ENCODE results near the gene OSBPL8.

OSBPL8 gene

DNA sequence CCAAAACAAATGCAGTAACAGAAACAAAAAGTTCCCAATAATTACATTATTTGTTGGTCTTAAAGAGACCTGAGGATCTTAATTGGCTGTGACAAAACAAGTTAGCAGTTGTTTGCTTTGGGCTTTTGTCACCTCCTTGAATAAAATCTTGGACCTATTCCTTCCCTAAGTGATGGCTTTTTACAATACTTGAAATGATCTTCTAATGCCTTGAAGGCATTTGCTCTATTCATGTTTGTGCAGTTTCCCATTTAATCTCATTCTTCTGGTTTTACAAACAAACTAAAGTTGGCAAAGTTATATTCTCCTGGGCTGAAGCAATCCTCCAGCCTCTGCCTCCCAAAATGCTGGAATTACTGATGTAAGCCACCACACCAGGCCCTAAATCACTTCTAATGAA, 98.8 kb downstream of the OSBPL8 start:
- DNase-seq: no peak

DNA sequence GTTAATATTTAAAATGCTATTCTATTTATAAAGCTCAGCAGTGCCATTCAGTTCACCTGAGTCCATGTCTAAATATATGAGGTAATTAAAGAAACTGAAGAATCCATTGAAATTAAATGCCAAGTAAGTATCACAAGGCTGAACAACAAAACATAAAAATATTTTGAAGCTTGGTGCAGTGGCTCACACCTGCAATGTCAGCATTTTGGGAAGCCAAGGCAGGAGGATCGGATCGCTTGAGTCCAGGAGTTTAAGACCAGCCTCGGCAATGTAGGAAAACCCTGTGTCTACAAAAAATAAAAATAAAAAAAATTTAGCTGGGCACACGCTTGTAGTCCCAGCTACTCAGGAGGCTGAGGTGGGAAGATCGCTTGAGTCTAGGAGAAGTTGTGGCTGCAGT, 101.8 kb downstream of the OSBPL8 start:
- DNase-seq: no peak

DNA sequence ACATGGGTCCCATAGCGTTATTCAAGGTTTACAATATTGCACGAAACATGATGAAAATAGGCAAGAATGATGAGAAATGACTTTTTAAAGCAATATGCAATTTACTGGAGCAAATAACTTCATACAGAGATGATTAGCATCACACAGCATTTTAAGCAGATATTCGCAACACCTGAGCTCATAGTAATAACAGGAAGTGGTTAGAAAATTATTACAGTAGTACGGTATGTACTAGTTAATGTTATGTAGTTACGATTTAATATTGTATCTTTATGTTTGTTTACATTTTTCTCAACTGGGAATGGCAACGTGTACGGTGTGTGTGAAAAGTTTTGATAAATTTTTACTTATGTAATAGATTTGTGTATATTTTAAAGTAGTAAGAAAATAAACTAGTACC, 102.6 kb downstream of the OSBPL8 start:
- no peak for DNase-seq

DNA sequence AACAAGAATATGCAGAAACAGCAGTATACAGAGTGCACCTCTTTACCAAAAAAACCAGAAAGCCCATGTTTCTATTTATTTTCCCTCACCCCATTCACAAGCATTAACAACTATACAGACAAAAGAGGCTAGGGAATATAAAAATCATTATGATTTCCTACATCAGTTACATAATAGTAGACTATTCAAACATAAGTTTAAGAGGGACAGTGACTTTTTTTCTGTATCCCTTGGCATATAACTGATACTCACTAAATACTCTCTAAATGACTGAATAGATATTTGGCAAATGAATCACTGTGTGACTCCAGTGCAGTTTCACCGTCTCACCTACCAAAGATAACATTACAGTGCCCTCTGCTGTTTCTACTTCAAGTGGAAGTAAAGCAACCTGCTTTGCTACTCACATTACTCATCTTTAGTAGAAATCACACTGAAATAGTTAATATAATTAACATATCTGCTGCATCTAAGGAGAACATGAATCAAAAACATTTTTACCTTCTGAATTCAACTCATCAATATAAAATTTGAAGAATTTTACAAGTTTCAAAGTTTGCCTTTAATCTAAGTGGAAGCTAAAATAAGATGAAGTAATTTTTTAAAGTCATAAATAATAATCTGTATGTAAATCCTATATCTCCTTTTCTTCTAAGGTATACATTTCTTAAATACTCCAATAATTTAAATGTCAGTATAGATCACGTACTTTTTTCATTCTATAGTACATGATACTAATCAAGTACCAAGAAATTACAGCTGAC, 103.8 kb downstream of the OSBPL8 start:
- DNase-seq: peak in 1 of 2 experiments; percentile 19

DNA sequence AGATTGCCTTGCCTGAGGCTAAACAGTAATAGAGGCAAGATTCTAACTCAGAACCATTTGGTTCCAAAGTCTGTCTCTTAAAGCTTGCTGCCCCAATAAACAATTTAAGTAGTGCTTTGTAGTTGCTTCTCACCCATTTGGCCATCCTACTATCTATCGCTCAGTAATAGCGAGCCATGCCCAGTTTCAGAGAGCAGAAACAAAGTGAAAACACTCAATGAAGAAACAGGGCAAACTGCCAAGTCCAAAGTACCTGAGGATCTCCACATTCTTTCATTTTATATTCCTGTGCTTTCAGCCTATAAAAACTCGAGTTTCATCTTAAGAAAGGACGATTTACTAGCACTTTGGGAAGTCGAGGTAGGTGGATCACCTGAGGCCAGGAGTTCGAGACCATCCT, 108.0 kb downstream of the OSBPL8 start:
- DNase-seq: no peak

DNA sequence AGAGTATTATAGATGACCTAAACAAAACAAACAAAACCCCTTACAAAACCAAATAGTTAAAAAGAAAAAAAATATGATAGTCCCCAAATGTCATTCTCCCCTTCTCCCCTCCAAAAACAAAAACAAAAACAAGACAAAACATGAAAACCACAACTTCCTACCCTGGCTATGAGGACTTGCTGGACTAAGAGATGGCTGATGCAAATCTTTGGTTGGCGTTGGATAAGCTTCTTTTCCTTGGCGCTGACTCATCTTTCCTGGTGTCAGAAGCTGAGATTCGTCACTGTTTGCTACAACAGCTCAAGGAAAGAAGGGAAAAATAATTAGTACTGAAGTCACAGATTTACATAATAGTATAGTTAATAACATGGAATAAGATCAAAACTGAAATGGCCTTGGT, 108.9 kb downstream of the OSBPL8 start:
- DNase-seq: no peak

DNA sequence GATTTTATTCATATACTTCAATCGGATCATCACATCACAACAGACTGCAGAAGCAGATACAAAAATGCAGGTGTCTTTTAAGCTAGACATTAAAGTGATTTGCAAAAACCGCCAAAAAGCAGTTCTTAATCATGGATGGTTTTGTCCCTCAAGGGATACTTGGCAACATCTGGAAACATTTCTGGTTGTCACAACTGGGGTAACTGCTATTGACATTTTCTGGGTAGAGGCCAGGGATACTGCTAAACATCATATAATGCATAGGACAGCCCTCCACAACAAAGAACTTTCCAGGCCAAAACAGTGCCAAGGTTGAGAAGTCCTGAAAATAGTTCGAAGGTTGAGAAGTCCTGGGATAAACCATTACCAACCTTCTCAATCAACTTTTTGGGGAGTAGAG, 109.6 kb downstream of the OSBPL8 start:
- no peak for DNase-seq

DNA sequence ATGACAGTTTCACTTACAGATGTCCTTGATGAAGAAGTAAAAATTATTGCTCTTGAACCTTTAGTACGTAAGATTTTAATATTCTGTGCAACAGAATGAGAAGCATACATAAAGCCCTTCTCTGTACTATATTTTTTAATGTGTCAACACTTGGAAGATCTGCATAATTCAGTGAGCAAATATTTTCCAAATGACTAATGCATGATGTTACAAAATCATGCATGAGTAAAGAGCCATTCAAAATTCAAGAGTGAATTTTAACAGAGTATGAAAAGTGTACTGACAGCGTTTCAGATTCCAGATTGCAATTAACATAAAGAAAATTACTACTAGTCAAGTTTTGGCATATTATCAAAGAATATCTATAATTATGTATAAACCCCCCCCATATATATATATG, 110.0 kb downstream of the OSBPL8 start:
- no peak for DNase-seq

DNA sequence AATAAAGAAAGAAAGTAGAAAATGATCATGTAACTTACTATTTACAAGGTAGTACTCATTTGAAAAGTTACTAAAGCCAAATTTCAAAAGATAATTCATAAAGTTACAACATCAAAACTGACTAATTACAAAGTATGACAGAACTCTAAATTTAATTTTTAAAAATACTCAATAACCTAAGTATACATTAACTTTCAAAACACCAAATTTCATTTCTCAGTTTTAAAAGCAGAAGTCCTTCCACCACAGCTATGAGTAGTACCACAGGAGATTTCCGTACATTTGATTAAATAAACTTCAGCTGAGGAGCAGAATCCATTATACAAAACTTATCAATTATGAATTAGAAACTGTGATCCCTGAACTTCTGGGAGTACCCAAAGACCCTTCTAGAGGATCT, 110.6 kb downstream of the OSBPL8 start:
- no peak for DNase-seq

DNA sequence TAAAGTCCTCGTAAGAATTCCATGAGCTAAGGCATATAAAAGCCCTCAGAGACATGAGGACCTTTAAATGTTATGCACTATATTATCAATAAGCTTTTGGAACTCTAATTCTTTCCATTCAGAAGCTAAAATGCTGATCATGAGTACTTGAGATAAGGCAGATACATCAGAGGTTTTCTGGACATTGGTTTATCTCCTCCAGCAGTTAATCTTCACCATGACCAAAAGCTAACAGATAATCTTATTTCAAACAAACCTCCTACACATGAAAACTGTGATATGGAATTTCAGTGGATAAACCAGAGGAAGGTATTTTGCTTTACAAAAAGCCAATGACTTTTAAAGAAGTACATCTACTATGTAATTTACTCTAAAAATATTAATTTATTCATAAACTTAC, 113.5 kb downstream of the OSBPL8 start:
- DNase-seq: no peak

DNA sequence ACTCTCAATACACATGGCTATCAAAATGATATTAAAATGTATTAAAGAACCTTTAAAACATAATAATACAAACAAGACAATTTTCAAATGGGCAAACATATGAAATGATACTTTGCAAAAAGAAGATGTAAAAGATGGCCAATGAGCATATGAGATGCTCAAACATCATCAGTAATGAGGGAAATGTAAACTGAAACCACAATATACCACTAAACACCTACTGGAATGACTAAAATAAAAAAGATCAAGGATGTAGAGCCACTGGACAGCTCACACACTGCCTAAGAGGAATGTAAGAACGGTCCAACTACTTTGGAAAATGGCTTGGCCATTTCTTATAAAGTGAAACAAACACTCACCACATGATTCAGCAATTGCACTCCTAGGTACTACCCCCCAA, 114.1 kb downstream of the OSBPL8 start:
- DNase-seq: no peak

DNA sequence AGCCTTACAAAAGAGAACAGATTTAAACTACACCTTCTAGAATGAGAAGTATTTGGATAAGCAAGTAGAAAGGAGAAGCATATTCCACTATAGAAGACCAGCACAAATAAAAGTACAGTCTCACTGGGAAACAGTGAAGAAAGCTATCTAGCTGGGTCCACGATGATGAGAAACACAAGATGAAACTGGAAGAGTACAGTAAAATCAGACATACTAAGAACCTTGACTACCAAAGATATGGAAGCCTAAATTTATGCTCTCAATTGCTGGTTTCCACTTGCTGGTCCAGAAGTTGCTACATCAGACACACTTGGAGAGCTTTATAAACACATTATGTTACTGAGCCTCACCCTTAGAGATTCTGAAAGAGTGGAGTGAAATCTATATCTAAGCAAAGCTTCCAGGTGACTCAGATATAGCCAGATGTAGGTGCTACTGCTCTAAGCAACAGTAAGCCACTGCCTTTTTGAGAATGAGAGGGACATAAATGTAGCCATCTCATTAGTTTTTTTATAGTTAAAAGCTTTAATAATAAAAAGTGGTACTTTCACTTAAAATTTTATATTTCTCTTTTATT, 115.1 kb downstream of the OSBPL8 start:
- DNase-seq: no peak

DNA sequence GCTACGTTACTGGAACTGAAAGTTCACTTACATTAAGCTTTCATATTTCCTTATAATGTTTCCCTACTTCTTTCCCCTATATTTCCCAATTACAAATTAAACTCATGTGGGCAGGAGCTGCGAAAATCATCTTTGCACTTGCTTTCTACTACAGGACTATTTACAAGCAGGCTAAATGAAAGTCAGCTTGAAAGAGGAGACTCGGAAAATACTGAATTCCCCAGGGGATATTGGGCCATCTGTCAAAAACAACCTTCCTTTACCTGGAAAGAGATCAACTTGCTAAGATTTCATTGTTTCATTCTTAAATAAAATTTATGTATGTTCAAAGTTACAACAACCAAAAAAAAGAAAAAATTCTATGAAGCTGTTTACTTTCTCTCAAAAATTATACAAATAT, 118.6 kb downstream of the OSBPL8 start:
- DNase-seq: no peak

DNA sequence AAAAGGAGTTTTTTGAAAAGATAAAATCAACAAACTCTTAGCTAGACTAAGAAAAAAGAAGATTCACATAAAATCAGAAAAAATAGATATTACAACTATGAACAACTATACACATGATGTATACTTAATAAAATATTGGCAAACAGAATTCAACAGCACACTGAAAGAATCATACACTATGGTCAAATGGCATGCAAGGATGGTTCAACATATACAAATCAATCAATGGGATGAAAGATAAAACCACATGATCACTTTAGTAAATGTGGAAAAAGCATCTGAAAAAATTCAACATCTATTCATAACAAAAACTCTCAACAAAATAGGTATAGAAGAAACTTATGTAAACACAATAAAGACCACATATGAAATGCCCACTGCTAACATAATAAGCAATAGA, 126.8 kb downstream of the OSBPL8 start:
- no peak for DNase-seq

DNA sequence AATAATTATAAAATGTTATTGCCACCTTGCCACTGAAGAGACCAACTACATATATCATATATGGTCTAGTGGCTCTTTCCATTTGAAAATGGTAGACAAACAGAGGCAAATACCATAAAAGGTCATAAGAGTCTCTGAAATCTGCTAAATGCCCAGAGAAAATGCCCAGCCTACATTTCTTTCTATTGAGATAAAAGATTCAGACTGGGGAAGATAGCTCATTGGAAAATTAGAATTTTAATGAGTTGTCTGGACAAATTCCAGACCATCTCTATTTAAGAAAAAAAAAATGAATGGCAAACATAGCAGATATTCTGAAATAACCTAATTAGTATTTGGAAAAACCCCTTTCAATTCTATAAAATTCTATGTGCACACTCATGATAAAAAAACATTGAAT, 131.5 kb downstream of the OSBPL8 start:
- DNase-seq: no peak

DNA sequence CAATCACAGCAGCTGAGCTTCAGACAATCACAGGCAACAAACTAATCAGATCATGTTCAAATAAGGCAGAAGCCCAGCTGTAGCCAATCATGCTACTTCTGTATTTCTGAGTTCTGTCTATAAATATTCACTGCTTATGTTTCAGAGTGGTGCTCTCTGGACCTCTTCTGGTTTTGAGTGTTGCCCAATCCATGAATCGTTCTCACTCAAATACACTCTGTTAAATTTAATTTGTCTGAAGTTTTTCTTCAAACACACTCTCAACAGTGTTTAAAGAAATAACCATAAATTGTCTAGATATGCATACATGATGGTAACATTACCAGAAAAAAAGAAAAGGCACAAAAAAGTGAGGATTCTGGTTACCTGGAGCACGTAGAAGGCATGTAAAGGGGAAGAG, 133.4 kb downstream of the OSBPL8 start:
- no peak for DNase-seq

DNA sequence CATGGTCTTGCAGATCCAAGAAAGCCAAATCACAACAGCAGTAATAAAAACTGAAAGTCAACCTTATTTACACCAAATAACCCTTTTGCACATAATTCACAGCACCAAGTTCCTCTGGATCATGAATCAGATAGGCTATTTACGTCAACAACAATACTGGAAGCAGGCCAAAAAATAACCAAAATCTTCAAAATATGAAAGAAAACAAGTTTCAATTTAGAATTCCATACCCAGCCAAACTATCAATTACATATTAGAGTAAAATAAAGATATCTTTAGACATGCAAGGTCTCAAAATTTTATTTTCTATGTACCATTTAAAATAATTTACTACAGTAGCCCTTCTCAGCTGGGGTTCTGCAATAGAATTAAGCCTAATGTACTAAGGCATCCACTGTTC, 134.6 kb downstream of the OSBPL8 start:
- DNase-seq: no peak

DNA sequence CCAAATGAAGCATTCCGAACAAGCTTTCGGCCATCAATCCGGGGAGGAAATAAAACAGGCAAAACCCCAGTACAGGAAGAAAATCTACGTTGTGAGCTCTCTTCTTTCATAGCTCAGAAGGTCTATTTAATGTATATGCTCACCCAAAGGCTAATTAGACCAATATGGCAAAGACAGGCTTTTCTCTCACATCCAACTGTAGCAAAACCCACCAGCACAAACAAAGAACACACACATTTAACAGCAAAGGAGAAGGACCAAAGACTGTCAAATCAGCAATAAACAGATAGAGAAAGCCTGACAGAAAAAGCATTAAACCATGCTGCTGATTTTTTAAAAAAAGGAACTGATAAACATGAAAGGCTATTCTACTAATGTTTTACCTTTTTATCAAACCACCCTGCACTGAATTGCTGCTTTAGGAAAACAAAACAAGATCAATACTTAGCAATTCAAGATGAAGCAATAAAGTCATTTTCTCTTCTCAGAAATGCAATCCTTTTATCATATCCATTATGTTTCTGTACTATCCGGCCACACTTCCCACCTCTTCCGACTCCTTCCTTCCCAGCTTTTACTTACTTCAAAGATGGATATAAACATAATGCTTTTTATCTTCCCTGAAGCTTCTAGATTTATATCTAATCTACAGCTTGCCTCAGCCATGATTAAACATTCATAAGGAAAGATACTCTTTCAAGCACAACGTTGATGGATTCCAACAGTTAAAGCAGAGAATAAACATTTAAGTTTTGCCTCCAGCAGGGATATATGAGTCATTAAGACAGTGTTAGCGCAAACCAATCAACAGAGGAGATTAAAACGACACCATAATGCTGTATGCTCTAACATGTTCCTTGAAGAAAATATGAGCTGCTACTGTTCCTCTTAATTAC, 136.8 kb downstream of the OSBPL8 start:
- DNase-seq: no peak

DNA sequence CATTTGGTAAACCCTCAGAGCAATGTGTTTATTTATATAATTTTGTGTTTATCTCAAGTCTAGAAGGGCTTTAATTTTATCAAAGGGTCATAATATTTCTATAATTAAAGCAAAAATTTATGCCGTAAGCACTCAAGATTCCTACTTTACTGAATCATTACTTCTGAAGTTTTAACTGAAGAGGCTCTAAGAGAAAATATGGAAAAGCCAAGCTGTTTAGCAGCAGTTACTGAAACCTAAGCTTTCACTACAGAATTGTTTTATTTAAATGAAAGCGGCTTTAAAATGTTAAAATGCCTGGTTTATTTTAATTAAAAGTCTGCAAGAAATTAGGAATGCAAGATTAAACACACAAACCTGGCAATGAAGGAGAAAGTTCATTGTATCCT, 137.4 kb downstream of the OSBPL8 start:
- no peak for DNase-seq

DNA sequence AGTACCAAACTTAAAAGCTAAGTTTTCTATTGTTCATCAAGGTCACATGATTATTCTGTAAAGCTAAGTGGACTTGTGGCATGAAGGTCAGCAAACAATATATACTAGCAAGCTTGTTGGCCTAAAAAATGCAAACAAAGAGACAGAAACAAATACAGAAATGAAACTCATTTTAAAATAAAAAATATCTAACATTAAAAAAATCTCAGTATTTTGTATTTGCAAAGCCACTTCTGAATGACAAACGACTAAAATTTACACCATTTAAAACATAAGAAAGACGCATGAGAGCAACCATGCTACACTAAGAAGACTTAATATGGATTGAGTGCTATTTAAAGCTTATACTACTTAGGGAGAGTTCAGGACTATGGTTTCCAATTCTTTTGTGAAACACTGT, 138.5 kb downstream of the OSBPL8 start:
- no peak for DNase-seq

DNA sequence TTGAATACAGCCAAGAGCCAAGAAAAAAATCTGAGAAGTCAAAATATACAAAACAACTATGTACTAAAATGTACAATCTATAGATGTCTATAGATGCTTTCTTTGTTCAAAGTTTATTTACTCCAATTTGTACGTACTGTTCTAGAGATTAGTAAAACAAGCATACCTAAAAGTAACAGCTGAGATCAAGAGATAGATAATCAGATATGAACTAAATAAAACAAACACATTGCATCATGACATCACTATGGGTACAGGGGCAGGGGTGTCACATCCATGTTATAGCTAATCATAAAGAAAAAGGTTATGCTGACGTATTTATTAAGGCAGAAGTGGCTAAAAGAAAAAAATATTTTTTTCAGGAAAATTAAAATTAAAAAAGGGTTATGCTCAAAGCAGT, 139.3 kb downstream of the OSBPL8 start:
- DNase-seq: no peak

DNA sequence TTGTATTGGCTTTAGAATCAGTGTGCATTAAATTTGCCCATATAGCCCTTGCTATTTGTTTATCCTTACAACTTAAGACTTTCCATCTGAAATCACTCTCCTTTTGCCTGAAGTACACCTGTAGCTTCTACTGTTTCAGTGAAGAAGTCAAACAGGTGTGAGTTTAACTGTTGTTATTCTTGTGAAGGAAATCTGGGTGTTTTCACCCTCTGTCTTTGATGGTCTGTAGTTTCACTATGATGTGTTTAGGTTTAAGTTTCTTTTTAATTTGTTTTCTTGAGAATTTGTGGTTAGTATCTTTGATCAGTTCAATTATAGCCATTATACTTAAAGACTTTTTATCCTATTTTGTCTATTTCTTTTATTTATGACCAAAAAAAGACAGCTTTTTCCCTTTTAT, 142.5 kb downstream of the OSBPL8 start:
- no peak for DNase-seq

DNA sequence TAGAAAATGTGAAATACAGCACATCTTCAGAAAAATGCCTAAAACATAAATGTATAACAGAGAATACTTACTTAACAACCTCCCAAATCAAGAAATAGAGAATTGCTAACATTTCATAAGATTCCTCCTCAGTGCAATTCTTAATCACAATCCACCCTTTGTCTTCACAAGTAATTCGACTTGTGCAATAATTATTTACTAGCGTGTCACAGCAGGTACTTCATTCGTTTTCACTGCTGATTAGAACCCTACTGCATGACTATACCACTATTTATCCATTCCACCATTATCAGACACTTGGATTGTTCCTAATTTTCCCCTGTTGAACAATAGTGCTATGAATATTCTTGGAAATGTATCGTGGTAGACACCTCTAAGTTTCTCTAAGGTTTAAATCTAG, 146.4 kb downstream of the OSBPL8 start:
- no peak for DNase-seq

DNA sequence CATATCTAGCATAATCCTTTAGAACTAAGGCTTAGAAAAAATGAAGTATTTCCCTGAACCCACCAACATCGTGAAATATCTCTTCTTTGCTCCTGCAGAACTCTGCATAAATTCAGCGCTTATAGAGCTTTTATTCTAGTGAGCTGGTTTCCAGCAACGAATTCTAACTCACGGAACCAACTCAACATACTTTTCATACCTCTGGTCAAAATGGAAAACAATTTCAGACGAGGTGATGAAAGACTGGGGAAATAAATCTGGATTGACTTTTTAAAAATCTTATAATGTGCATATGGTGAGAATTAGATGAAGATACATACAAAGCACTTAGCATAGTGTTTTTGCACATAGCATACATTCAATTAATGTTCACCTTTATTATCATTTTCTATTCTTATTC, 148.8 kb downstream of the OSBPL8 start:
- DNase-seq: no peak
